Right lobe of liver (tissue), 6 donors: Measurements from ENCODE around the gene RNF13. TPM values are rescaled to one million over a fixed set of nuclear protein-coding genes. Genes with fewer than 3 reads are reported as not detected.

Experiments used
- ATAC-seq, 4 donors: fragments of 200-7000 bp; cut with Tn5 transposase; one replicate each; pipeline ENCODE4 v1.9.1; 2020; ENCODE audit warnings: mild to moderate bottlenecking in 4 of 4, moderate library complexity in 4 of 4
- DNase-seq, 3 donors: peaks; one replicate each; pipeline ENCODE4 v3.0.0-alpha.2; 2020
- H3K27ac ChIP-seq, 3 donors: fragments of 200-600 bp; one replicate each; pipeline ENCODE4 v1.8.0; 2022
- H3K27me3 ChIP-seq, 2 donors: fragments of 200-600 bp; one replicate each; pipeline ENCODE4 v1.8.0; 2022
- H3K36me3 ChIP-seq, 4 donors: fragments of 200-600 bp; sonication (generic) in 1 of 4; one replicate each; pipeline versions ENCODE4 v1.5.1 to v1.8.0; 2017 to 2022; ENCODE audit warnings: control low read depth in 1 of 4
- H3K4me1 ChIP-seq, 4 donors: fragments of 200-600 bp; sonication (generic) in 1 of 4; one replicate each; pipeline versions ENCODE4 v1.5.1 to v1.8.0; 2017 to 2022; ENCODE audit warnings: control low read depth in 1 of 4
- H3K4me3 ChIP-seq, 3 donors: fragments of 200-600 bp; one replicate each; pipeline ENCODE4 v1.8.0; 2022
- H3K9me3 ChIP-seq, 4 donors: fragments of 200-600 bp; sonication (generic) in 1 of 4; one replicate each; pipeline versions ENCODE4 v1.5.1 to v1.8.0; 2017 to 2022; ENCODE audit warnings: control low read depth in 1 of 4
- POLR2A ChIP-seq: fragments of 450-650 bp; IDR thresholded peaks from one replicate; pipeline ENCODE4 v1.6.1; 2017; ENCODE audit warnings: antibody characterized with exemption, mild to moderate bottlenecking
- WGBS: methylation state at CpG from one replicate; pipeline ENCODE4 v1.1.6; 2018; ENCODE audit warnings: low coverage, low lambda C conversion rate; ENCODE audit not compliant: insufficient coverage; ENCODE audit errors: missing lambda C conversion rate; 5-methylcytosine and 5-hydroxymethylcytosine counted together
- intact Hi-C, 2 donors: fragments of 100-400 bp; cut with DNase I; formaldehyde crosslinking; loops; one replicate each; pipeline versions ENCODE4 v1.11.2 to v1.14.1; 2022
- total RNA-seq, 6 experiments: library from RNA; depleted of rRNA in 2 of 6; stranded (reverse); fragments of >200 nt in 2 of 6; fragmentation: NEBNext Ultra II Directional in 3 of 6; extraction: Animal tissue kit (Norgen Biotek cat#: 25700) in 3 of 6; gene quantifications; one replicate each; pipeline versions ENCODE4 v1.1.0 to v1.2.4, GENCODE V29; 2016 to 2023
- TF ChIP-seq, protein P1 (sequence below), 4 donors: fragments of 200-600 bp in 3 of 4; fragments of 450-650 bp in 1 of 4; IDR thresholded peaks; one replicate each; pipeline versions ENCODE4 v1.5.1 to v1.8.0; 2016 to 2022; ENCODE audit warnings: antibody characterized with exemption in 4 of 4, mild to moderate bottlenecking in 2 of 4
- donor health status: DM: no; HTN: yes; CAD: no.
- donor health status: DM: no; HTN: no; CAD: no.
- donor health status: DM: no; HTN: no; CAD: no.
- donor health status: DM: no; HTN: yes; CAD: no.
- donor health status: DM: no; HTN: yes; CAD: no.

RNF13 gene
- total RNA-seq, 6 experiments from 2014 or later = 45.0 to 55.6 (median 47.5) TPM

DNA sequence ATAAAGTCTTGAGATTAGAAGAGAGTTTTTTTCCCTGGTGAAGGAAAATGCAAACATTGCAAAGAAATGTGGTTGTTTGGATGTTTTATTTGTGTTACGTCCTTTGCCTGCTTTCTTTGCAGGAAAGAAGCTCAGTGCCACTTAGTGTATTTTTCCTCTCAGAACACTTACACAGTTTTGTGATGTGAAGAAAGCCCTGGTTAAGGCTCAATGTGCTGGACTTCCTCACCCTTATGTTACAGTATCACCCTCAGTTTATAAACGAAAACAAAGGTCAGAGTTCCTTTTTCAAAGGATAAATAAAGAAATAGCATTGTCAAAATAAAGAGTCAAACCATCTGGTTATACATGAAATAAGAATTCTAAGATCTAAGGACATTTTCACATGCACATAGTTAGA is 45.9 kb downstream of the RNF13 start:
- no peak for DNase-seq
- Histone ChIP-seq H3K9me3 (no peaks in the 10 kb centered on the region), H3K4me3 (no peak overlapping the region), H3K27ac (no peak overlapping the region), H3K4me1 (no peaks in the 10 kb centered on the region), H3K27me3 (no peaks in the 10 kb centered on the region), H3K36me3 (peaks cover 0 to 3% (median 0%) of the 10 kb centered on the region in 4 donors)
- ATAC-seq = no peak
- 38% methylated on average over 2 of the region's 2 CpGs for WGBS
- TF ChIP-seq, protein P1, sequence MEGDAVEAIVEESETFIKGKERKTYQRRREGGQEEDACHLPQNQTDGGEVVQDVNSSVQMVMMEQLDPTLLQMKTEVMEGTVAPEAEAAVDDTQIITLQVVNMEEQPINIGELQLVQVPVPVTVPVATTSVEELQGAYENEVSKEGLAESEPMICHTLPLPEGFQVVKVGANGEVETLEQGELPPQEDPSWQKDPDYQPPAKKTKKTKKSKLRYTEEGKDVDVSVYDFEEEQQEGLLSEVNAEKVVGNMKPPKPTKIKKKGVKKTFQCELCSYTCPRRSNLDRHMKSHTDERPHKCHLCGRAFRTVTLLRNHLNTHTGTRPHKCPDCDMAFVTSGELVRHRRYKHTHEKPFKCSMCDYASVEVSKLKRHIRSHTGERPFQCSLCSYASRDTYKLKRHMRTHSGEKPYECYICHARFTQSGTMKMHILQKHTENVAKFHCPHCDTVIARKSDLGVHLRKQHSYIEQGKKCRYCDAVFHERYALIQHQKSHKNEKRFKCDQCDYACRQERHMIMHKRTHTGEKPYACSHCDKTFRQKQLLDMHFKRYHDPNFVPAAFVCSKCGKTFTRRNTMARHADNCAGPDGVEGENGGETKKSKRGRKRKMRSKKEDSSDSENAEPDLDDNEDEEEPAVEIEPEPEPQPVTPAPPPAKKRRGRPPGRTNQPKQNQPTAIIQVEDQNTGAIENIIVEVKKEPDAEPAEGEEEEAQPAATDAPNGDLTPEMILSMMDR (IDR thresholded peaks at IDR 0.05) = no peak
- TF ChIP-seq POLR2A = no peak
- intact Hi-C loops = no loop called here

DNA sequence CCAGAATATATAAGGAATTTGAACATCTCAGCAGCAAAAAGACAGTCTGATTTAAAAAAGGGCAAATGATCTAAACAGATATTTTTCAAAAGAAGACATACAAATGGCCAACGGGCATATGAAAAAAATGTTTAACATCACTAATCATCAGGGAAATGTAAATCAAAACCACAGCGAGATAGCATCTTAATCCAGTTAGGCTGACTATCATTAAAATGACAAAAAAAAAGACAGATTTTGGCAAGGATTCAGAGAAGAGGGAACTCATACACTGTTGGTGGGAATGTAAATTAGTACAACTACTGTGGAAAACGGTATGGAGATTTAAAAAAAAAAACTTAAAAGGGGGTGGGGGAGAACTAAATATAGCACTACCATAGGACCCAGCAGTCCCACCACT is 47.9 kb downstream of the RNF13 start:
- Histone ChIP-seq H3K27ac (no peak overlapping the region), H3K27me3 (no peaks in the 10 kb centered on the region), H3K4me3 (no peak overlapping the region), H3K4me1 (no peaks in the 10 kb centered on the region), H3K9me3 (no peaks in the 10 kb centered on the region), H3K36me3 (no peaks in the 10 kb centered on the region)
- DNase-seq (no peak), ATAC-seq (no peak)
- WGBS = 90% methylated on average over 3 of the region's 3 CpGs
- TF ChIP-seq, protein P1 (IDR thresholded peaks at IDR 0.05) = no peak
- no peak for TF ChIP-seq POLR2A
- intact Hi-C loops = no loop called here

DNA sequence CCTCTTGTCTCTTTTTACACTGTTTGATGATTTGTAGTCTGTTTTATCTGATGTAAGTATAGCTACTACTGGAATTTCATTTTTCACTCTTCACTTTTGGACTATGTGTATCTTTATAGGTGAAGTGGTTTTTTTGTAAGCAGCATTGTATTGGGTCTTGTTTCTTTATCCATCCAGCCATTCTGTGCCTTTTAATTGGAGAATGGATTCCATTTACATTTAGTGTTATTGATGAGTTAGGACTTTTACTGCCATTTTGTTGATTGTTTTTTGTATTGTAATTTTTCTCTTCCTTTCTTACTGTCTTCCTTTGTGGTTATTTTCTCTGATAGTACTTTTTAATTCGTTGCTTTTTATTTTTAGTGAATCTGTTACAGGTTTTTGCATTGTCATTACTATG is 54.5 kb downstream of the RNF13 start:
- intact Hi-C loops = no loop called here
- WGBS = 83% methylated on average over 1 of the region's 1 CpG

DNA sequence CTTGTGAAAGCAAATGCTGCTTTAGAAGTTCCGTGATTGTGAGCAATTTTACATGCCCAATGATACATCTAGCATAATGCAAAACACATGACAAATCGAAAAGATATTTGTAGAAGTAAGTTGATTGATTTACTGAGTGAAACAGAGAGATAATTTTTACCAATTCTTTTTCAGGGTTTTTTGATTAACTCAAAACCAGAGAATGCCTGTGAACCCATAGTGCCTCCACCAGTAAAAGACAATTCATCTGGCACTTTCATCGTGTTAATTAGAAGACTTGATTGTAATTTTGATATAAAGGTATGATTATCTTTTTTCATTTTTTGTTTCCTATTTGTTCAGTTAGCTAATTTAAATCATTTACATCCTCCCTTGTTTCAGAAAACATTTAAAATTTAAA is 58.8 kb downstream of the RNF13 start:
- 93% methylated on average over 3 of the region's 3 CpGs for WGBS
- no peaks in the 10 kb centered on the region for H3K27me3 ChIP-seq
- intact Hi-C loops = no loop called here
- H3K27ac ChIP-seq = no peak overlapping the region
- no peaks in the 10 kb centered on the region for H3K36me3 ChIP-seq
- ATAC-seq (no peak), DNase-seq (no peak)
- no peak overlapping the region for H3K4me3 ChIP-seq
- H3K4me1 ChIP-seq = no peaks in the 10 kb centered on the region
- TF ChIP-seq, protein P1 (IDR thresholded peaks at IDR 0.05) = no peak
- no peak for TF ChIP-seq POLR2A
- H3K9me3 ChIP-seq = no peaks in the 10 kb centered on the region

More for the DNA sequence above, 54.5 kb downstream of the RNF13 start:
- Histone ChIP-seq H3K27ac (no peak overlapping the region), H3K9me3 (no peaks in the 10 kb centered on the region), H3K27me3 (no peaks in the 10 kb centered on the region), H3K4me3 (no peak overlapping the region), H3K36me3 (no peaks in the 10 kb centered on the region), H3K4me1 (no peaks in the 10 kb centered on the region)
- ATAC-seq (no peak), DNase-seq (no peak)
- TF ChIP-seq POLR2A = no peak
- TF ChIP-seq, protein P1 (IDR thresholded peaks at IDR 0.05) = no peak

DNA sequence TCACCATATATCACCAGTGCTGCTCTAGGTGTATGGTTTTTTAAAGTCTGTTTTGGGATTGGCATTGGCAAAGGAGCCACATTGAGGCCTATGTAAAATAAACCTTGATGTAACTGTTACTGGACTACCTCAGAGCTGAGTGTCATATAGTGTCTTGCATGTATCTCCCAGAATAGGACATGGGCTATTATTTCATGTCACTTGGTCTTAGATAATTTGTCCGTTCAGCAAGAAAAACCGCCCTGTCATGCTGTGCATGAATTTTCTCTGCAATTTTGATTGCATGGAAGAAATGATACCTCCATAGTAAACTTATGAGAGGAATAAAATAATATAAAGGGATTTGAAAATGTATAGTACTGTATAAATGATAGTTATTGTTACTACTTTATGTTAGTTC is 59.6 kb downstream of the RNF13 start:
- Histone ChIP-seq H3K36me3 (no peaks in the 10 kb centered on the region), H3K9me3 (no peaks in the 10 kb centered on the region), H3K4me3 (no peak overlapping the region), H3K4me1 (no peaks in the 10 kb centered on the region), H3K27me3 (no peaks in the 10 kb centered on the region), H3K27ac (no peak overlapping the region)
- TF ChIP-seq, protein P1 (IDR thresholded peaks at IDR 0.05) = no peak
- no peak for TF ChIP-seq POLR2A
- intact Hi-C loops = no loop called here
- 94% methylated on average over 2 of the region's 2 CpGs for WGBS
- DNase-seq (no peak), ATAC-seq (no peak)
